CD4-positive, alpha-beta T cell treated with Interleukin-2 at 100 ng/mL for 4 hours (primary cell): ENCODE data around the gene PCDHGB3.
"Not testable (repeated sequence)": the region's sequence is repeated elsewhere in the genome, so short reads cannot be mapped to it uniquely, and the experiment has no call there.

Experiments used
- DNase-seq: peaks from one replicate; pipeline ENCODE4 v3.0.0-alpha.2; 2020; ENCODE audit warnings: low spot score

The PCDHGB3 gene

DNA sequence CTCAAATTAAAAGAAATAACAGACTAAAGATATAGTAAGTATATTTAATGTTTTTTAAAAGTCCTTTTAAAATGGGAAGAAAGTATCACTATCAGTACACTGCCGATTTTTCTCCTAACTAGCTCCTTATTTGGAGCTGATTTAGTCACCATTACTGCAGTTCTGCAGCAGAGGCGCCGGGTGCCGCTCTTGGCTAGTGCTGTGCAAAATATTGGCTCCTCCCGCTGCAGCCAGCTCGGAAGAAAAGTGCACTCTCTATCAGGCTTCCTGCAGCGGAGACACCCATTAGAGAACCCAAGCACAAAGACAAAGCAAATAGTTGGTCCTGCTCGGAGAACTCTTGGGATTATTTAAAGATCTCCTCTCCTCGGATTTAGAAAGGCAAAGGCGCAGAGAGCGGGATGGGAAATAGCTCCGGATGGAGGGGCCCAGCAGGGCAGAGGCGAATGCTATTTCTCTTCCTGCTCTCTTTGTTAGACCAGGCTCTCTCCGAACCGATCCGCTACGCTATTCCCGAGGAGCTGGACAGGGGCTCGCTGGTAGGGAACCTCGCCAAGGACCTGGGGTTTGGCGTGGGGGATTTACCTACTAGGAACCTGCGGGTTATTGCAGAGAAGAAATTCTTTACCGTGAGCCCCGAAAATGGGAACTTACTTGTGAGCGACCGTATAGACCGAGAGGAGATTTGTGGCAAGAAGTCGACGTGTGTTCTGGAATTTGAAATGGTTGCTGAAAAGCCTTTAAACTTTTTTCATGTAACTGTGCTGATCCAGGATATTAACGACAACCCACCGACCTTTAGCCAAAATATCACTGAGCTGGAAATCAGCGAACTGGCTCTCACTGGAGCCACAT is at the start of gene PCDHGB3:
PCDHGB3 (plus strand) TSS at position 249 of the 855 bp plus-strand sequence; CDS start at position 402, 153 bp downstream.
- peak; percentile 41 for DNase-seq

DNA sequence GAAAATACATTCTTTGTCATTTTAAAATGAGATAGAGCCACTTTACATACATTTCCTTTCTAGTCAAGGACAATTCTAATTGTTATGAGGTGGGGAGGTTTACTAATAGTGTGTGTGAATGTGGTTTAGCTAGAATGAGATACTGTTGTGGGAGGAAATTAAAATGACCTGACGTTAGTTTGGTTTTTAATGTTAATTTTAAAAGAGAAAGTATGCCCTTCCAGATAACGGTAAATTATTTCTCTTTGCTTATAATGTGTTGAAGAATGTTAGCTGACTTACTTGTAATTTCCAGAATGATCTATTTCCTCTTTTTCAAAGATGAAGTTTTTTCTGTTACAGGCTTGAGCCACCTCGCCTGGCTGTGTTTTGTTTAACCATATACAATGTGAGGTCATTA is 47.8 kb upstream of the PCDHGB3 start:
- no peak for DNase-seq

DNA sequence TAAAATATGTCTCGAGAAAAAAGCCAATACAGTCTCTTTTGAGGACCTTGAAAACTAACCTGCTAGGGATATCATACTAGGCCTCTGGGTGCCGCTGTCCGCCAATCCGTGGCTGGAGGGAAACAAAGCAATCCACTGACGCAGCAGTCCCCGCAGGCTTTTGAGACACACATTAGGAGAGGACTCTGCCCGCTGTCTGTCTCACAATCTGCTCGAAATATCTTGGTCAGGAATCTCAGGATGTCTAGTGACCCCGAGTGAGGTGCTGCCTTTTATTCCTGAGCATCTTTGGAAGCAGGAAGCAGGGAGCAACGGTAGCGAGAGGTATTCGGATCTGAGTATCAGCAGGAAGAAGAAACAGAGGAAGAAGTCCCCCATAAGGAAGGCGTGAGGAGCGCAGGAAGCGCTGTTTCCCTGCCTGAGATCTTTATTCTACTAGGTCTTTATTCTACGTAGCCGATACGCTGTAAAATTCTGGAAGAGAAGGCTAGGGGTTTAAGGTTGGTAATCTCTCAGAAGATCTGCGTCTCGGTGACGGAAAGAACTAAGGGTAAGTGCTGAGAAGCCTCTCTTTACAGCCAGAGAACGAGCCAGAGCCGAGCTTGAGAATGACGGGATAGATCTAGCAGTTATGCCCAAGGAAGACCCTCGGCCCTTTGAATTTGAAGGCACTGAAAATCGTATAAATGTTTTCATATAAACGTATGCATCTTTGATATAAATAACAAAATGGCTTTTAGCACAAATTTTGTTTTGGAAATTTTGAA is 43.8 kb upstream of the PCDHGB3 start:
- peak; percentile 68 for DNase-seq

DNA sequence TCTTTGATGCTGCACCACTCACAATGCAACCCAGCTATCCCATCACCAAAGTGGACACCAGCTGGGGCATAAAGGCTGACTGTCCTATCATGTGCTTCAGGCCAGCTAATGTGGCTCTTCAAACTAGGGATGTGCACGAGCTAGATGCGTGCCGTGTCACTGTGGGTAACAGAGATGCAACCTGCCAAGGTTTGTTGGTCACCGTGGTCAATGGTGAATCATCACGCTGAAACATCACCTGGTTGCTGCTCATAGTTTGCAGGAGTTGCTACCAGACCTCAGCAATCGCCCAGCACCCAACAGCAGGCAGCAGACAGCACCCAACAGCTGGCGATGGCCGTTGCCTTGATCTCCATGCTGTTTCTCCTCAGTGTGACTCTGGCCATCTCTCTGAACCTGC is 41.8 kb upstream of the PCDHGB3 start:
- no peak for DNase-seq

DNA sequence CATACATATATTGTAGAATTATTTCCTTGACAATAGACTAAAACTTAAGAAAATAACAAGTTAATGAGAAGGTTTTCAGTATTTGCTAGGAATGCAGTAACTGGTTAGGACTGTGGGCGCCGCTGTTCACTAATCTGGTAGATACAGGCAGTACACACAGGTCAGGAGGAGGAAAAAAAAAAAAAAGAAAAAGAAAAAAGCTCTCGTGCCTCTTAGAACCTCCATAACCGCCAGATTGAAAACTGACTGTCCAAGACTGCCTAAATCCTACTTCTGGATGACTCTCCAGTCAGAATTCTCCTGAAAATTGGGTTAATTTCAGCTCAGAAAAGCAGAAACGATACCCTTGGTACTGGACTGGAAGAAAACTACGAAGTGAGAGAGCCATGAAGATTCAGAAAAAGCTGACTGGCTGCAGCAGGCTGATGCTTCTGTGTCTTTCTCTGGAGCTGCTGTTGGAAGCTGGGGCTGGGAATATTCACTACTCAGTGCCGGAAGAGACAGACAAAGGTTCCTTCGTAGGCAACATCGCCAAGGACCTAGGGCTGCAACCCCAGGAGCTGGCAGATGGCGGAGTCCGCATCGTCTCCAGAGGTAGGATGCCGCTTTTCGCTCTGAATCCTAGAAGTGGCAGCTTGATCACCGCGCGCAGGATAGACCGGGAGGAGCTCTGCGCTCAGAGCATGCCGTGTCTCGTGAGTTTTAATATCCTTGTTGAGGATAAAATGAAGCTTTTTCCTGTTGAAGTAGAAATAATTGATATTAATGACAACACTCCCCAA is 39.6 kb upstream of the PCDHGB3 start, which contains the start of gene PCDHGA1:
PCDHGA1 (plus strand) TSS at position 216 of the 782 bp plus-strand sequence.
- DNase-seq = peak; percentile 5

DNA sequence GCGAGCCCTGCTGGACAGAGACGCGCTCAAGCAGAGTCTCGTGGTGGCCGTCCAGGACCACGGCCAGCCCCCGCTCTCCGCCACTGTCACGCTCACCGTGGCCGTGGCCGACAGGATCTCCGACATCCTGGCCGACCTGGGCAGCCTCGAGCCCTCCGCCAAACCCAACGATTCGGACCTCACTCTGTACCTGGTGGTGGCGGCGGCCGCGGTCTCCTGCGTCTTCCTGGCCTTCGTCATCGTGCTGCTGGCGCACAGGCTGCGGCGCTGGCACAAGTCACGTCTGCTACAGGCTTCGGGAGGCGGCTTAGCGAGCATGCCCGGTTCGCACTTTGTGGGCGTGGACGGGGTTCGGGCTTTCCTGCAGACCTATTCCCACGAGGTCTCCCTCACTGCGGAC is 37.5 kb upstream of the PCDHGB3 start:
- not testable (repeated sequence) for DNase-seq

DNA sequence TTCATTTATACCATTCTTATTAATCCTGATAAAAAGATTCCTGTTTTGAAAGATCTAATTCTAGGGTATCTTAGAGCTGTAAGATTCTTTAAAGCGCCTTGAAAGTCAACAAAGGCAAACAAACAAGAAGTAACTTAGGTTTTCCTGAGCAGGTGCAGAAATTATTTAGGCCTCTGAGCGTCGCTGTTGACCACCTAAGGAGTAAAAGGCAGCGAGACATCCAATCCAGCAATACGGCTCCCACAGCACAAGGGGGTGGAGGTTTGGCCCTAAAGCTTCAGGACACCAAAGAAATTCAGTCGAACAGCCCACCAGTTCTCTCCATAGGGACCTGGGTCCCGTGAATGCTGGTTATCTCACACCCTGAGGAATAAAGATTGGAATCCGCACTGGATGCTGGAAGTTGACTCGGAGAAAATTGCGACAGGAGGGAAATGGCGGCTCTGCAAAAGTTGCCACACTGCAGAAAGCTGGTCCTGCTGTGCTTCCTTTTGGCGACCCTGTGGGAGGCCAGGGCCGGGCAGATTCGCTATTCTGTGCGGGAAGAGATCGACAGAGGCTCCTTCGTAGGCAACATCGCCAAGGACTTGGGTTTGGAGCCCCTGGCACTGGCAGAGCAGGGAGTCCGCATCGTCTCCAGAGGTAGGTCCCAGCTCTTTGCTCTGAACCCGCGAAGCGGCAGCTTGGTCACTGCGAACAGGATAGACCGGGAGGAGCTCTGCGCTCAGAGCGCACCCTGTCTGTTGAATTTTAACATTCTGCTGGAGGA is 31.3 kb upstream of the PCDHGB3 start, which contains the start of gene PCDHGA2:
PCDHGA2 (plus strand) TSS at position 223 of the 769 bp plus-strand sequence.
- no peak for DNase-seq

DNA sequence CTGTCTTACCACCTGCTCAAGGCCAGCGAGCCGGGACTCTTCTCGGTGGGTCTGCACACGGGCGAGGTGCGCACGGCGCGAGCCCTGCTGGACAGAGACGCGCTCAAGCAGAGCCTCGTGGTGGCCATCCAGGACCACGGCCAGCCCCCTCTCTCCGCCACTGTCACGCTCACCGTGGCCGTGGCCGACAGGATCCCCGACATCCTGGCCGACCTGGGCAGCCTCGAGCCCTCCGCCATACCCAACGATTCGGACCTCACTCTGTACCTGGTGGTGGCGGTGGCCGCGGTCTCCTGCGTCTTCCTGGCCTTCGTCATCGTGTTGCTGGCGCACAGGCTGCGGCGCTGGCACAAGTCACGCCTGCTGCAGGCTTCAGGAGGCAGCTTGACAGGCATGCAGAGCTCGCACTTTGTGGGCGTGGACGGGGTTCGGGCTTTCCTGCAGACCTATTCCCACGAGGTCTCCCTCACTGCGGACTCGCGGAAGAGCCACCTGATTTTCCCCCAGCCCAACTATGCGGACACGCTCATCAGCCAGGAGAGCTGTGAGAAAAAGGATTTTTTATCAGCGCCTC is 29.2 kb upstream of the PCDHGB3 start:
- not testable (repeated sequence) for DNase-seq

DNA sequence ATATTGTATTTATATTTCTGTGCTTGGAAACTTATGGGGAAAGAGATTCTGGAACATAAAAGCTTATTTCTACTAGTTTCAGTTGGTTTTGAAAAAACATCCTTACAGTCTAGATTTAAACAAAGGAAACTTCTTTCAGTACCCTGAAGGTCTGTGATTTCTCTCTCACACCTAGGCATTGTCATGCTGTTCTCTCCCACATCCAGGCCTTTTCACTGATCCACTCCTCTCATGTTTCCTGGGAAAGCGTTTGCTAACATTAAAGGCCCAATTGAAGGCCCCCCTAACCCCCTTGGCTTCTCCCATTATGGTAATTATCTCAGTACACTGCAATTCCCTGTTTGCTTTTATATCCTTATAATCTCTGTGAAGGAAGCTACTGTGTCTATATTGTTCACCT is 27.3 kb upstream of the PCDHGB3 start:
- DNase-seq = no peak

DNA sequence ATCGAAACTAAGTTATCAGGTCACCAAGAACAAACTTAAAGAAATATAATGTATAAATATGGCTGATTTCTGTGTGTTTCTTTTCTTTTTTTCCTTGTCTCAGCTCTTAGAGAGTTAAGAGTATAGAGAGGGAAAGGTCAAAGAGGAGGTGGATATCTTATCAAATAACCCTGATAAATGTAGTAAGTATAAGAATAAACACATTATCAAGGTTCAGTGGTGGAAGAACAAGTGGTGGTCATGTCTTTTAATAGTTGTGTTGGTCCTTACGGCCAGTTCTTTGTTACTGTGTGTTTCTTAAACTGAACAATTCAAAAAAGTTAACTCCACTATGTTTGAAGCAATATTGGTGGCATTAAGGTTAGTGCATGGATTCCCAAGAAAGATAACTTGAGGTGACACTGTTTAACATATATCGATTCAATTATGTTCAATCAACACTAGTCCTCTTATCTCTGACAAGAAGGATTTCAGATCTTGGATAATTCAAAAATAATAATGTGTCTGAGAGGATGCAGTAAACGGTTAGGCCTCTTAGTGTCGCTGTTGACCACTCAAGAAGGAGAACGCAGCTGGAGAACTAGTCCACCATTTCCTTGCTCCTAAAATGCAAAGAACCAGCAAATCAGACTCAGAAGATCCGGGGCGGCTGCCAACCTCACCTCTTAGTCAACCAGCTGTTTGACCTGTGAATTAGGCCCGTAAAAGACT is 26.6 kb upstream of the PCDHGB3 start, which contains the start of gene PCDHGA3:
PCDHGA3 (plus strand) TSS at position 588 of the 711 bp plus-strand sequence. CDS start 205 bp downstream, outside the sequence.
- peak; percentile 2 for DNase-seq

DNA sequence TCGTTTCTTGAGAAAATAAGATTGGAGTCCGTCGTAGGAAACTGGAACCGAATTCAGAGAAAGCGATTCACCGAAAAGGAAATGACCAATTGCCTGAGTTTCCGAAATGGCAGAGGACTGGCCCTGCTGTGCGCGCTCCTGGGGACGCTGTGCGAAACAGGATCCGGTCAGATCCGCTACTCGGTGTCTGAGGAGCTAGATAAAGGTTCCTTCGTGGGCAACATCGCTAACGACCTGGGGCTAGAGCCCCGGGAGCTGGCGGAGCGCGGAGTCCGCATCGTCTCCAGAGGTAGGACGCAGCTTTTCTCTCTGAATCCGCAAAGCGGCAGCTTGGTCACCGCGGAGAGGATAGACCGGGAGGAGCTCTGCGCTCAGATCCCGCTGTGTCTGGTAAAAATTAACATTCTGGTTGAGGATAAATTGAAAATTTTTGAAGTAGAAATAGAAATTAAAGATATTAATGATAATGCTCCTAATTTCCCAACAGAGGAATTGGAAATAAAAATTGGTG is 26.0 kb upstream of the PCDHGB3 start:
- no peak for DNase-seq

DNA sequence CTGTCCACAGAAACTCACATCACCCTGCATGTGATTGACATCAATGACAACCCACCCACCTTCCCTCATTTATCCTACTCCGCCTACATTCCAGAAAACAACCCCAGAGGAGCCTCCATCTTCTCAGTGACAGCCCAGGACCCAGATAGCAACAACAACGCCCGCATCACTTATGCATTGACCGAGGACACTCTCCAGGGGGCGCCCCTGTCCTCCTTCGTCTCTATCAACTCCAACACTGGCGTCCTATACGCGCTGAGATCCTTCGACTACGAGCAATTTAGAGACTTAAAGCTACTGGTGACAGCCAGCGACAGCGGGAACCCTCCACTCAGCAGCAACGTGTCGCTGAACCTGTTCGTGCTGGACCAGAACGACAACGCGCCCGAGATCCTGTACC is 24.7 kb upstream of the PCDHGB3 start:
- no peak for DNase-seq

DNA sequence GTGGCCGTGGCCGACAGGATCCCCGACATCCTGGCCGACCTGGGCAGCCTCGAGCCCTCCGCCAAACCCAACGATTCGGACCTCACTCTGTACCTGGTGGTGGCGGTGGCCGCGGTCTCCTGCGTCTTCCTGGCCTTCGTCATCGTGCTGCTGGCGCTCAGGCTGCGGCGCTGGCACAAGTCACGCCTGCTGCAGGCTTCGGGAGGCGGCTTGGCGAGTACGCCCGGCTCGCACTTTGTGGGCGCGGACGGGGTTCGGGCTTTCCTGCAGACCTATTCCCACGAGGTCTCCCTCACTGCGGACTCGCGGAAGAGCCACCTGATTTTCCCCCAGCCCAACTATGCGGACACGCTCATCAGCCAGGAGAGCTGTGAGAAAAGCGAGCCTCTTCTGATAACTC is 24.0 kb upstream of the PCDHGB3 start:
- DNase-seq = not testable (repeated sequence)

DNA sequence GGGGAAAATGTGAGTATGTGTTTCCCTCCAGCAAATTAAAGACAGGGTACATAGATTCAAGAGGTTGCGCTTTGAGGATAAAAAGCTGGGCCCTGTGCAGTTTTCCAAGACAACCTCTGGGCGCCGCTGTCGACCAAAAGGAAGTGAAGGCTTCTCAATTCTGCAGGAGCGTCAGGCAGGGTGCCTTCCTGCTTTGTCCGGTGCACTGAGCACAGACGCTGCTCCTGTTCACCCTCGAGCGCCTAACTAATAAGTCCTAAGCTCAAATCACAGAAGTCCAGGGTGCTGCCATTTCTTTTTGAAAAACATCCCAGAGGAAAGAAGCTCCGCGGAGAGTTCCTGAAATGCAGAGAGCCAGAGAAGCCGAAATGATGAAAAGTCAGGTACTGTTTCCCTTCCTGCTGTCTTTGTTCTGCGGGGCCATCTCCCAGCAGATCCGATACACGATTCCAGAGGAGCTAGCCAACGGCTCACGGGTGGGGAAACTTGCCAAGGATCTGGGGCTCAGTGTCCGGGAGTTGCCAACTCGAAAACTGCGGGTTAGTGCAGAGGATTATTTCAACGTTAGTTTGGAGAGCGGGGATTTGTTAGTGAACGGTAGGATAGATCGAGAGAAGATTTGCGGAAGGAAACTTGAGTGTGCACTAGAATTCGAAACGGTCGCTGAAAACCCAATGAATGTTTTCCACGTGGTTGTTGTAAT is 20.0 kb upstream of the PCDHGB3 start, which contains the start of gene PCDHGB1:
PCDHGB1 (plus strand) TSS at position 183 of the 703 bp plus-strand sequence; CDS start at position 345, 162 bp downstream.
- peak; percentile 40 for DNase-seq

DNA sequence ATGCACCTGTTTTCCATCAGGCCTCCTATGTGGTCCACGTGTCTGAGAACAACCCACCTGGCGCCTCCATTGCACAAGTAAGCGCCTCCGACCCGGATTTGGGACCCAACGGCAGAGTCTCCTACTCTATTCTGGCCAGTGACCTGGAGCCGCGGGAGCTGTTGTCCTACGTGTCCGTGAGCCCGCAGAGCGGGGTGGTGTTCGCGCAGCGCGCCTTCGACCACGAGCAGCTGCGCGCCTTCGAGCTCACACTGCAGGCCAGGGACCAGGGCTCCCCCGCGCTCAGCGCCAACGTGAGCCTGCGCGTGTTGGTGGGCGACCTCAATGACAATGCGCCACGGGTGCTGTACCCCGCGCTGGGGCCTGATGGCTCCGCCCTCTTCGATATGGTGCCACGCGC is 18.5 kb upstream of the PCDHGB3 start:
- no peak for DNase-seq

DNA sequence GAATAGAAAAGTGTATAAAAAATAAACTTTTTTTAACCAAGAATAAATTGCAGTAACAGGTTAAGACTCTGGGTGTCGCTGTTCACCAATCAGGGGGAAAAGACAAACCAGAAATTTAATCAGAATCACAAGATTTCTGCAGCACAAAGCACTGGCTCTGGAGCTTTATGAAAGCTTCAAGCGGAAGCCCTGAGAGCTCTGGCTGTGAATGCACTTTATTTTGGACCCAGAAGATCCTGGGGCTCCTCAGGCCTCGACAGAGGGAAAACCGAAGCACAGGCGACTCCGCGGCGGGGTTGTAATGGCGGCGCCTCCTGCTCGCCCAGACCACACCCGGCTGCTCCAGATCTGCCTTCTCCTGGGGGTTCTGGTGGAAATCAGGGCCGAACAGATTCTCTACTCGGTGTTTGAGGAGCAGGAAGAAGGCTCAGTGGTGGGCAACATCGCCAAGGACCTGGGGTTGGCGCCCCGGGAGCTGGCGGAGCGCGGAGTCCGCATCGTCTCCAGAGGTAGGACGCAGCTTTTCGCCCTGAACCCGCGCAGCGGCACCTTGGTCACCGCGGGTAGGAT is 15.1 kb upstream of the PCDHGB3 start, which contains the start of gene PCDHGA4:
PCDHGA4 (plus strand) TSS at position 122 of the 570 bp plus-strand sequence; CDS start at position 209, 87 bp downstream.
- DNase-seq = peak; percentile 23

DNA sequence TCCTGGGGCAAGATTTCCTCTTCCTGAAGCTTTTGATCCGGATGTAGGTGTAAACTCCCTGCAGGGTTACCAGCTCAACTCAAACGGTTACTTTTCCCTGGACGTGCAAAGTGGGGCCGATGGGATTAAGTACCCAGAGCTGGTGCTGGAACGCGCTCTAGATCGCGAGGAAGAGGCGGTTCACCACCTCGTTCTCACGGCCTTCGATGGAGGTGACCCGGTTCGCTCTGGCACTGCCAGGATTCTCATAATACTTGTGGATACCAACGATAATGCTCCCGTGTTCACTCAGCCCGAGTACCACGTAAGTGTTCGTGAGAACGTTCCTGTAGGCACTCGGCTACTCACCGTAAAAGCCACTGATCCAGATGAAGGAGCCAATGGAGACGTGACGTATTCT is 14.4 kb upstream of the PCDHGB3 start:
- DNase-seq = no peak

DNA sequence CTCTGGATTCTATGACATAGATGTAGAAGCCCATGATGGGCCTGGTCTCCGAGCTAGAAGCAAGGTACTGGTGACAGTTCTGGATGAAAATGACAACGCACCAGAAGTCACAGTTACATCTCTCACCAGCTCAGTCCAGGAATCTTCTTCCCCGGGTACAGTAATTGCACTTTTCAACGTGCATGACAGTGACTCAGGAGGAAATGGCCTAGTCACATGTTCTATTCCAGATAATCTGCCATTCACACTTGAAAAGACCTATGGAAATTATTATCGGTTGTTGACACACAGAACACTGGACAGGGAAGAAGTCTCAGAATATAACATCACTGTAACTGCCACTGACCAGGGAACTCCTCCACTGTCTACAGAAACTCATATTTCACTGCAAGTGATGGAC is 13.9 kb upstream of the PCDHGB3 start:
- no peak for DNase-seq

DNA sequence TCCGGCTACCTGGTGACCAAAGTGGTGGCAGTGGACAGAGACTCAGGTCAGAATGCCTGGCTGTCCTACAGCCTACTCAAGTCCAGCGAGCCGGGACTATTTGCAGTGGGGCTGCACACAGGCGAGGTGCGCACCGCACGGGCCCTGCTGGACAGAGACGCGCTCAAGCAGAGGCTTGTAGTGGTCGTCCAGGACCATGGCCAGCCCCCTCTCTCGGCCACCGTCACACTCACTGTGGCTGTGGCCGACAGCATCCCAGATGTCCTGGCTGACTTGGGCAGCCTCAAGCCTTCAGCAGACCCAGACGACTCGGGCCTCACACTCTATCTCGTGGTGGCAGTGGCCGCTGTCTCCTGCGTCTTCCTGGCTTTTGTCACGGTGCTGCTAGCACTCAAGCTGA is 13.1 kb upstream of the PCDHGB3 start:
- DNase-seq = no peak
